ENCODE measurements around the gene DDIAS. TPM values are rescaled to one million over a fixed set of nuclear protein-coding genes. Genes with fewer than 3 reads are reported as not detected.
"Not testable (repeated sequence)": the region's sequence is repeated elsewhere in the genome, so short reads cannot be mapped to it uniquely, and the experiment has no call there.

The DDIAS gene
- total RNA-seq, 1 experiment from 2014 or later = 12.4 TPM

- H3K9me2 ChIP-seq (ENCODE audit: insufficient read depth) = no peaks in the 10 kb centered on the region
- no peak overlapping the region for H3K27ac ChIP-seq
- ChIA-PET CTCF (no interaction called here), POLR2A (ENCODE audit: unreplicated experiment) (no interaction called here)
- no peak overlapping the region for H2AFZ ChIP-seq
- H3K4me3 ChIP-seq = no peak overlapping the region
- TF ChIP-seq EZH2 (IDR thresholded peaks at IDR 0.05; ENCODE audit: low read depth) (no peak), CTCF (conservative IDR thresholded peaks at IDR 0.05) (no peak)
- no peak overlapping the region for H3K4me2 ChIP-seq
- no peaks in the 10 kb centered on the region for H3K79me2 ChIP-seq (ENCODE audit: low read depth)
- H3K36me3 ChIP-seq (ENCODE audit: low read depth) = no peaks in the 10 kb centered on the region
- H3K27me3 ChIP-seq (ENCODE audit: insufficient read depth, low read depth) = no peaks in the 10 kb centered on the region
- no peaks in the 10 kb centered on the region for H3K4me1 ChIP-seq (replicated peaks; ENCODE audit: insufficient read depth)
- intact Hi-C loops (cut with micrococcal nuclease; ENCODE audit: unreplicated experiment) = no loop called here
- no peak for DNase-seq
- no peaks in the 10 kb centered on the region for H3F3A ChIP-seq (ENCODE audit: insufficient read depth, low read depth)
- H4K20me1 ChIP-seq (ENCODE audit: insufficient read depth) = no peaks in the 10 kb centered on the region
- no TSS peak for BruUV-seq (replicated peaks)
- no peaks in the 10 kb centered on the region for H3K9me3 ChIP-seq (ENCODE audit: insufficient read depth, low read depth)
Measured at GRCh38 chr11:82945682-82946081, 44.1 kb downstream of the DDIAS start.

GRCh38 chr11:82949352-82949751 lies 47.8 kb downstream of the DDIAS start:
- Histone ChIP-seq H3K27me3 (ENCODE audit: insufficient read depth, low read depth) (no peaks in the 10 kb centered on the region), H3K36me3 (ENCODE audit: low read depth) (no peaks in the 10 kb centered on the region), H3K9me3 (ENCODE audit: insufficient read depth, low read depth) (no peaks in the 10 kb centered on the region), H3K79me2 (ENCODE audit: low read depth) (no peaks in the 10 kb centered on the region), H3K27ac (no peak overlapping the region), H3F3A (ENCODE audit: insufficient read depth, low read depth) (no peaks in the 10 kb centered on the region), H3K4me1 (replicated peaks; ENCODE audit: insufficient read depth) (no peaks in the 10 kb centered on the region), H3K4me3 (no peak overlapping the region), H3K4me2 (no peak overlapping the region), H3K9me2 (ENCODE audit: insufficient read depth) (no peaks in the 10 kb centered on the region), H4K20me1 (ENCODE audit: insufficient read depth) (no peaks in the 10 kb centered on the region), H2AFZ (no peak overlapping the region)
- BruUV-seq (replicated peaks) = no TSS peak
- DNase-seq = no peak
- ChIA-PET CTCF (no interaction called here), POLR2A (ENCODE audit: unreplicated experiment) (interaction anchor here (0.7 kb wide), 1 partner anchor 106 kb away, joined by 4 read pairs; no protein-coding TSS in a partner anchor)
- intact Hi-C loops (cut with micrococcal nuclease; ENCODE audit: unreplicated experiment) = no loop called here
- TF ChIP-seq EZH2 (IDR thresholded peaks at IDR 0.05; ENCODE audit: low read depth) = no peak
- no peak for TF ChIP-seq CTCF (conservative IDR thresholded peaks at IDR 0.05)

GRCh38 chr11:82950502-82950901 lies 49.0 kb downstream of the DDIAS start:
- H3F3A ChIP-seq (ENCODE audit: insufficient read depth, low read depth); intact Hi-C loops (cut with micrococcal nuclease; ENCODE audit: unreplicated experiment); H2AFZ ChIP-seq; H3K4me1 ChIP-seq (replicated peaks; ENCODE audit: insufficient read depth); CTCF ChIA-PET; H3K4me3 ChIP-seq; H3K79me2 ChIP-seq (ENCODE audit: low read depth); H3K27me3 ChIP-seq (ENCODE audit: insufficient read depth, low read depth); H3K27ac ChIP-seq; DNase-seq; BruUV-seq (replicated peaks); H3K9me3 ChIP-seq (ENCODE audit: insufficient read depth, low read depth); H4K20me1 ChIP-seq (ENCODE audit: insufficient read depth); H3K4me2 ChIP-seq; H3K36me3 ChIP-seq (ENCODE audit: low read depth); POLR2A ChIA-PET (ENCODE audit: unreplicated experiment); H3K9me2 ChIP-seq (ENCODE audit: insufficient read depth): not testable (repeated sequence)

- H3K9me3 ChIP-seq (ENCODE audit: insufficient read depth, low read depth); H3K27ac ChIP-seq; BruUV-seq (replicated peaks); intact Hi-C loops (cut with micrococcal nuclease; ENCODE audit: unreplicated experiment); H2AFZ ChIP-seq; H3K36me3 ChIP-seq (ENCODE audit: low read depth); H3K27me3 ChIP-seq (ENCODE audit: insufficient read depth, low read depth); H3K79me2 ChIP-seq (ENCODE audit: low read depth); H3K4me3 ChIP-seq; POLR2A ChIA-PET (ENCODE audit: unreplicated experiment); H3F3A ChIP-seq (ENCODE audit: insufficient read depth, low read depth); H3K9me2 ChIP-seq (ENCODE audit: insufficient read depth); CTCF ChIA-PET; H3K4me1 ChIP-seq (replicated peaks; ENCODE audit: insufficient read depth); H4K20me1 ChIP-seq (ENCODE audit: insufficient read depth): not testable (repeated sequence)
- peak in 1 of 2 experiments; percentile 11 for DNase-seq
- H3K4me2 ChIP-seq = 0 out of 2 replicates have a peak overlapping the region, but pooled peaks have one; percentile 15
Measured at GRCh38 chr11:82955736-82956453, 54.4 kb downstream of the DDIAS start.

Data from PC-9 (cell line).